ENCODE data around the gene HES5.
A peak's percentile ranks its signal among the peaks of the same experiment; 100 is the strongest.

Gene HES5

DNA sequence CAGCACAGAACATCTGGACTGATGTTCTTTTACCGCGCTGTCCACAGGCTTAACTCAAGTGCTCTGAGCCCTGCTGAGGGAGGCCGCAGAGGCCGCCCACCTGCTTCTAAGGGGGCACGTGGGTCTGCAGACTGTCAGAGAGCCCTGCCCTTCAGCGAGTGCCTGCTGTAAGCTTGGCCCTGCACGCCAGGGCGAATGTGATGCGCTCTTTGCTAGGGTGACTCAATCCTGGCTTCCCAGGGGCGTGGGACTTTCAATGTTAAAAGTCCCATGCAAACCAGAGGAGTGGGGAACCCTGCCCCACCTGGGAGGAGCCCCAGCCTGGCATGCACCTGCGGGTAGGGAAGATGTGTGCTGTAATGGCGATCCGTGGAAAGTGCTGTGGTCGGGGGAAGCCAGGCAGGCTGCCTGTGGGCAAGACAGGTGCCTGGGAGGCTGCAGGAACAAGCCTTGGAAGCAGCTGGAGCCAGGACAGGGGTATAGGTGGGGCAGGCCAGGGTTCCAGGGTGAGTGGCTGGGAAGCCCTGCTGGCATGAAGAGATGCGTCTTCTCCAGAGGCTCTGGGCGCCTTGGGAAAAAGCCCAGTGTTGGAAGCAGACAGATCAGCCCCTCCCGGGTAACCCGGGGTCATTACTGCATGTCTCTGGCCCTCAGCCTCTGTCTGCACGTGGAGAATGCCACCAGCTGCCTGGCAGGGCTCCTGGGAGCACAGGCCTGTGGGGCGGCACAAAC lies 3.1 kb downstream of the HES5 start:
- H3K4me3 ChIP-seq, result peak overlapping the region; percentile 93
- peak overlapping the region; percentile 79 to 95 for H3K27ac ChIP-seq
- TF ChIP-seq, protein P1, sequence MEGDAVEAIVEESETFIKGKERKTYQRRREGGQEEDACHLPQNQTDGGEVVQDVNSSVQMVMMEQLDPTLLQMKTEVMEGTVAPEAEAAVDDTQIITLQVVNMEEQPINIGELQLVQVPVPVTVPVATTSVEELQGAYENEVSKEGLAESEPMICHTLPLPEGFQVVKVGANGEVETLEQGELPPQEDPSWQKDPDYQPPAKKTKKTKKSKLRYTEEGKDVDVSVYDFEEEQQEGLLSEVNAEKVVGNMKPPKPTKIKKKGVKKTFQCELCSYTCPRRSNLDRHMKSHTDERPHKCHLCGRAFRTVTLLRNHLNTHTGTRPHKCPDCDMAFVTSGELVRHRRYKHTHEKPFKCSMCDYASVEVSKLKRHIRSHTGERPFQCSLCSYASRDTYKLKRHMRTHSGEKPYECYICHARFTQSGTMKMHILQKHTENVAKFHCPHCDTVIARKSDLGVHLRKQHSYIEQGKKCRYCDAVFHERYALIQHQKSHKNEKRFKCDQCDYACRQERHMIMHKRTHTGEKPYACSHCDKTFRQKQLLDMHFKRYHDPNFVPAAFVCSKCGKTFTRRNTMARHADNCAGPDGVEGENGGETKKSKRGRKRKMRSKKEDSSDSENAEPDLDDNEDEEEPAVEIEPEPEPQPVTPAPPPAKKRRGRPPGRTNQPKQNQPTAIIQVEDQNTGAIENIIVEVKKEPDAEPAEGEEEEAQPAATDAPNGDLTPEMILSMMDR (IDR thresholded peaks at IDR 0.05), result no peak
- DNase-seq (ENCODE audit: low spot score), result no peak

DNA sequence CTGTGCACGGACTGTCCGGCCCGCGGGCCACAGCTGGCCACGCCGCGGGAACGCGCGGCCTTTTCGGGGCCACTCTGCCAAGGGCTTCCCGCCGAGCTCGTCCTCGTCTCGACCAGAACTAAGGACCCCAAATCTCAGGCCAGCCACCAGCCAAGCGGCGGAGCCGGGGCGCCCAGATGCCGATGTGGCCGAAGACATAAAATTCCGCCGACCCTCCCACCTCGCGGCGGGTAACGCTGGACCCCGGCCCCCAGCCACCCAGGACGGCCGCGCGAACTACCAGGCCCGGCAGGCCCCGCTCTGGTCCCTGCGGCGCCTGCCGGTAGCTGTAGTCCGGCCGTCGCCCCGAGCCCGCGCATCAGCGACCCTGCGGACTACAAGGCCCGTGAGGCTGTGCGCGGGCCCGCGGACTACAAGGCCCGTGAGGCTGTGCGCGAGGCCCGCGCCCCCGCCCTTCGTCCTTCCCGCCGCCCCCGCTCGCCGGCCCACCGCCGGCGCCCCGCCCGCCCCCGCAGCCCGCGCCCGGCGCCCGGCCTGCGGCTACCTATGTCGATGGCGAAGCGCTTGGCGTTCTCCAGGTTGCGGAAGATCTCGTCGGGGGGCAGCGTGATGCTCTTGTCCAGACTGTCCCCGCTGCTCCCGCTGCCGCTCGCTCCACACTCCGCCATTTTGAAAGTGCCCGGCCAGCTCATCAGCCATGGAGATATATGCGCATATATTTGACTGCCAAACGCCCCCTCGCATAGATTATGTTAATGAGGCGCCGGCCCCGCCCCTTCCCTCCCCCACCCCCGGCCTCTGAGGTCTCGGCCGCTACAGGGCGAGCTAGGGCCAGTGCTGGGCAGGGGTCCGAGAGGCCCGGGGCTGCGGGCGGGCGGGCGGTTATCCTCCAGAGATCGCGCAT lies 3.9 kb downstream of the HES5 start, which contains the start of gene PANK4:
Gene PANK4, minus strand, starts transcription at position 677 of the 904 bp plus-strand sequence. Its CDS starts 9 bp downstream, at position 668.
- peak; percentile 92 for DNase-seq (ENCODE audit: low spot score)
- TF ChIP-seq, protein P1 (IDR thresholded peaks at IDR 0.05), result no peak
- Histone ChIP-seq H3K27ac (peak within 1 kb of the TSS; percentile 79 to 95), H3K4me3 (peak within 1 kb of the TSS; percentile 93)

DNA sequence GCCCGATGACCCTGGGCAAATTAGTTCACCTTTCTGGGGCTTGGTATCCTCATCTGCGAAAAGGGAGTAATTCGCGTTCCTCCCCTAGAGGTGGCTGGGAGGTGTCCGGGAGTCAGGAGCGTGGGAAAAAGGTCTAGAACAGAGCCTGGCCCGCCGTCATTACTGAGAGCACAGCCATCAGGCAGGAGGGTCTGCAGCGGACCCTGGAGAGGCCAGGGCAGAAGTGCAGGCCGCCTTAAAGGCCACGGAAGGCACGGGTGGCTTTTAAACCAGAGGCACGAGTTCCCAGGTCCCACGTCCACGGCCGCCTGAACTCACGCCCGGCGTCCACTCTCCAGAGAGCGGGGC lies 4.5 kb downstream of the HES5 start:
- peak overlapping the region; percentile 40 to 95 for H3K27ac ChIP-seq
- TF ChIP-seq, protein P1 (IDR thresholded peaks at IDR 0.05), result no peak
- peak overlapping the region; percentile 93 for H3K4me3 ChIP-seq
- DNase-seq (ENCODE audit: low spot score), result no peak

DNA sequence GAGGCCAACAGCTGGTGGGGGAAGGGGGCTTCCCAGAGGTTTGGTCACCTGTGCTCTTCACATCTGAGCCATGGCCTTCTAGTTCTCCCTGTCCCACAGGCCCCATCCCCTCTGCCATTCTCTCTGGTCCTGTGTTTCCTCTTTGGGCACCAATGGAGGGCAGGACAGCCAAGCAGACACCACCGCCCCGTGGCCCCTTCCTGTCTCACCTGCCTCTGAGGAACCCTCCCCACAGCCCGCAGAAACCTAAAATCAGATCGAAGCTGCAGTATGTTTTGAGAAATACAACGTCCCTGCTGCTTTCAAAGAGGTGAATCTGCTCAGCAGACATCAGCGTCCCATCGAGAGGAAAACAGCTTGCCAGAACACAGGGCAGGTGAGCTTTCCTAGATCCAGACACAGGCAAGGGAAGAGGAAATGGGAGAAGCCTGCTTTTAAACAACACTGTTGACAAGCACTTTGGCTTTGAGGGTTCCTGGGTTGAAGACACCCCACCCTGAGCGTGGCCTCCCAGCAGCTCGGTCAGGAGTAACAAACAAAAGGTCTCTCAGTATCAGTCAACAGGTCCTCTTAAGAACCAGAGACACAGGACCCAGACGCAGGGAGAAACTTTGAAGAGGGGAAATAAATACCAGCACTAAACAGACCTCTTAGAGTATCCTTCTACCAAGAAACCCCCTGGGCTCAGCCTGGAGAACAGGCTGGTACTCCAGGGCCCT lies 6.0 kb downstream of the HES5 start:
- TF ChIP-seq, protein P1 (IDR thresholded peaks at IDR 0.05), result no peak
- H3K27ac ChIP-seq, result no peak overlapping the region
- DNase-seq (ENCODE audit: low spot score), result no peak
- H3K4me3 ChIP-seq, result peak overlapping the region; percentile 93

DNA sequence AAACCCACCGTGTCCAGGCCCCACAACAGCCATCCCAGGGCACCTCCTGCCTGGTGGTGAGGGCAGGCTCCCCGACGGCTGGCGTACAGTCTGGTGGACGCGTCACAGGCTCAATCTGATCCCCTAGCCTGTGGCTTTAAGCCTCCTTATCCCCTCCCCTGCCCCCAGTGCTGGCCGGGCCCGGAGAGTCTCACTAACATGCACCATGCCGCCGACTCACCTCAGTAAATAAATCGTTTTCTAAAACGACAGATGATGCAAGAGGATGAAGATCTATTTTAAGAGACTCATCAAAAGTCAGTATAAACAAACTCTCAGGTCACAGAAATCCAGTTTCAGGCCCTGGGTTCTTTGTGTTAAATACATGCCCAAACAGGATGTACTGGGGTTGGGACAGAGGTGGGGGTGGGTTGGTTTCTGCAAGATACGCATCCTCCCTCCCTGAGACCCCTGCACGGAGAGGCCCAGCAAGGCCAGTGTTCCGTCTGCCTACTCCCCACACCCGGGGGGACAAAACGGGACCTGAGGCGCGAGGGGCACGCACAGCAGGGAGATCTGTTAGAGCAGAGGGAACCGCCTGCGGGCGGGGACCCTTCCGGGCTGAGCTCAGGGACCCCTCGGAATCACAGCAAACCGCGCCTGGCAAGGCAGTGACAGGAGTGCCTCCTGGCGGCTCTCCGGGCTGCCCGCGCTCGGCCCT lies 6.7 kb downstream of the HES5 start:
- DNase-seq (ENCODE audit: low spot score), result no peak
- Histone ChIP-seq H3K4me3 (no peak overlapping the region), H3K27ac (no peak overlapping the region)
- TF ChIP-seq, protein P1 (IDR thresholded peaks at IDR 0.05), result no peak

DNA sequence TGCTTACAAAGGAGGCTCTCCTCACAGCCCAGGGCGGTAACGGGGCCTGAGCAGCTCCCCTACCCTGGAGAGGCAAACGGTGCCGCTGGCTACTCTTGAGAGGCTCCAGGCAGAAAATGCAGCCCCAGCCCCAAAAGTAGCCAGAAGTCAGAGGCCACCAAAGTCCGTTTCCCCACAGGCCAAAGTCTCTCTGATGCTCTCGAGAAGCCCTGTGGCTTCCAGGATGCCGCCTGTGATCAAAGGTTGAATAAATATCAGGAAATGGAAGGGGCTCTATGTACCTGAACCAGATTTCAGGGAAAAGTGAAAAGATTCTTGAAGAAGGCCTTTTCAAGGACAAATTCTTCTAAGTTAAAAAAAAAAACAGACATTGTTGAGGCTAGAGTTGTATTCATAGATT lies 7.8 kb downstream of the HES5 start:
- Histone ChIP-seq H3K27ac (no peak overlapping the region), H3K4me3 (no peak overlapping the region)
- TF ChIP-seq, protein P1 (IDR thresholded peaks at IDR 0.05), result no peak
- no peak for DNase-seq (ENCODE audit: low spot score)
